Measurements from ENCODE around the gene CFAP46. TPM values are rescaled to one million over a fixed set of nuclear protein-coding genes. Genes with fewer than 3 reads are reported as not detected.

CFAP46 gene
- total and polyA plus RNA-seq, 2 experiments from 2014 or later, result 3.1 to 5.4 TPM

GRCh38 chr10:132865851-132866600 is 76.3 kb downstream of the CFAP46 start (continued):
- TF ChIP-seq ETS1 (IDR thresholded peaks at IDR 0.05), result no peak
- no peak for TF ChIP-seq ZNF114 (CRISPR knock-in tag; IDR thresholded peaks at IDR 0.05)
- TF ChIP-seq STAT1 (IDR thresholded peaks at IDR 0.05; ENCODE audit: unreplicated experiment), result no peak
- no peak for TF ChIP-seq POLR2AphosphoS5 (IDR thresholded peaks at IDR 0.05; ENCODE audit: low read depth)
- no peak for TF ChIP-seq ZNF331 (CRISPR knock-in tag; IDR thresholded peaks at IDR 0.05; ENCODE audit: low read depth)
- TF ChIP-seq CTCF (conservative IDR thresholded peaks at IDR 0.05; ENCODE audit: low read depth in 2 of 2), result no peak
- TF ChIP-seq EZH2phosphoT487 (IDR thresholded peaks at IDR 0.05; ENCODE audit: unreplicated experiment), result no peak
- no peak for TF ChIP-seq CREB1 (CRISPR knock-in tag; IDR thresholded peaks at IDR 0.05; ENCODE audit: low read depth)
- TF ChIP-seq JUNB (IDR thresholded peaks at IDR 0.05; ENCODE audit: unreplicated experiment), result no peak
- TF ChIP-seq NANOG (IDR thresholded peaks at IDR 0.05; ENCODE audit: borderline replicate concordance), result no peak

- DNase-seq (ENCODE audit: low spot score) (no peak), ATAC-seq (no peak)
- no peak overlapping the region for H3K4me2 ChIP-seq
- H2AFZ ChIP-seq, result no peak overlapping the region
- H3K36me3 Mint-ChIP-seq (ENCODE audit: low read depth), result peaks cover 2% of the 10 kb centered on the region; the same call in 1 of the 3 replicates
- no peaks in the 10 kb centered on the region for H3K4me1 ChIP-seq (ENCODE audit: insufficient read depth)
- H4K20me1 ChIP-seq (replicated peaks; ENCODE audit: insufficient read depth), result no peaks in the 10 kb centered on the region
- H3K27ac ChIP-seq (ENCODE audit: low read depth), result no peak overlapping the region
- no peak overlapping the region for H3K4me3 Mint-ChIP-seq
- H3K27ac Mint-ChIP-seq, result no peak overlapping the region
- H3K9me2 ChIP-seq (ENCODE audit: insufficient read depth), result no peaks in the 10 kb centered on the region
- H3K79me2 ChIP-seq (replicated peaks; ENCODE audit: insufficient read depth), result no peaks in the 10 kb centered on the region
- no peaks in the 10 kb centered on the region for H3K36me3 ChIP-seq (ENCODE audit: insufficient read depth)
- peaks cover 9% of the 10 kb centered on the region; the same call in 2 of the 3 replicates for H3K4me1 Mint-ChIP-seq
- H3K4me3 ChIP-seq, result no peak overlapping the region
- no peaks in the 10 kb centered on the region for H3F3A ChIP-seq (replicated peaks; ENCODE audit: low read depth)
- H3K9me3 Mint-ChIP-seq, result no peaks in the 10 kb centered on the region
- peaks cover 6% of the 10 kb centered on the region for H3K27me3 Mint-ChIP-seq (ENCODE audit: insufficient read depth, low read depth, poor library complexity)
- H3K27me3 ChIP-seq (ENCODE audit: insufficient read depth), result no peaks in the 10 kb centered on the region
- TF ChIP-seq CTCF (conservative IDR thresholded peaks at IDR 0.05; ENCODE audit: low read depth in 2 of 2) (no peak), NANOG (IDR thresholded peaks at IDR 0.05; ENCODE audit: borderline replicate concordance) (no peak), EZH2phosphoT487 (IDR thresholded peaks at IDR 0.05; ENCODE audit: unreplicated experiment) (no peak), EZH2 (IDR thresholded peaks at IDR 0.05; ENCODE audit: low read depth, unreplicated experiment) (no peak), ETS1 (IDR thresholded peaks at IDR 0.05) (no peak), STAT1 (IDR thresholded peaks at IDR 0.05; ENCODE audit: unreplicated experiment) (no peak), ZNF114 (CRISPR knock-in tag; IDR thresholded peaks at IDR 0.05) (no peak), REST (IDR thresholded peaks at IDR 0.05; ENCODE audit: unreplicated experiment) (no peak), POLR2AphosphoS5 (IDR thresholded peaks at IDR 0.05; ENCODE audit: low read depth) (no peak), ZNF331 (CRISPR knock-in tag; IDR thresholded peaks at IDR 0.05; ENCODE audit: low read depth) (no peak), CREB1 (CRISPR knock-in tag; IDR thresholded peaks at IDR 0.05; ENCODE audit: low read depth) (no peak)
These were observed 77.2 kb downstream of the CFAP46 start for GRCh38 chr10:132865171-132865631.
